Keratinocyte (primary cell): ENCODE data around the gene DCTD. TPM values are rescaled to one million over a fixed set of nuclear protein-coding genes. Genes with fewer than 3 reads are reported as not detected.

ENCODE experiments used
- DNase-seq: peaks from one replicate; pipeline ENCODE4 v3.0.0-alpha.2; 2011; ENCODE audit warnings: low read depth, missing footprints, low spot score
- FAIRE-seq: peaks from 2 replicates; lab custom pipeline; 2011; peaks lifted over from hg19 to GRCh38; lab: Jason Lieb, UNC
- H2AFZ ChIP-seq: 2 replicates; pipeline ENCODE4 v1.6.0; 2012; ENCODE audit warnings: low read length, control low read depth, inconsistent platforms; ENCODE audit not compliant: control insufficient read depth
- H3K27ac ChIP-seq: 2 replicates; pipeline ENCODE4 v1.5.1; 2011; ENCODE audit warnings: low read length; ENCODE audit not compliant: control insufficient read depth, insufficient read depth
- H3K27me3 ChIP-seq: 3 replicates; pipeline ENCODE4 v1.6.0; 2011; ENCODE audit warnings: low read length; ENCODE audit not compliant: control insufficient read depth, insufficient read depth; ENCODE audit errors: extremely low read depth
- H3K36me3 ChIP-seq, 2 experiments: 2 replicates in 1 of 2; 3 replicates in 1 of 2; pipeline ENCODE4 v1.5.1; 2011; ENCODE audit warnings: low read length in 2 of 2, mild to moderate bottlenecking in 1 of 2; ENCODE audit not compliant: control insufficient read depth in 2 of 2, insufficient read depth in 2 of 2; ENCODE audit errors: extremely low read depth in 1 of 2
- H3K4me1 ChIP-seq: 3 replicates; pipeline ENCODE4 v1.5.1; 2011; ENCODE audit warnings: low read length; ENCODE audit not compliant: control insufficient read depth, insufficient read depth; ENCODE audit errors: extremely low read depth
- H3K4me2 ChIP-seq: 3 replicates; pipeline ENCODE4 v1.6.0; 2011; ENCODE audit warnings: low read depth, low read length; ENCODE audit not compliant: control insufficient read depth, insufficient read depth; ENCODE audit errors: extremely low read depth
- H3K4me3 ChIP-seq, 3 experiments: fragments of 200-600 bp in 1 of 3; sonication (generic) in 1 of 3; 2 replicates in 2 of 3; 3 replicates in 1 of 3; pipeline ENCODE4 v1.5.1; 2011 to 2016; ENCODE audit warnings: low read length in 3 of 3, mild to moderate bottlenecking in 3 of 3, control low read depth in 2 of 3, inconsistent platforms in 1 of 3, low read depth in 1 of 3, mixed read lengths in 1 of 3, mixed run types in 1 of 3, moderate library complexity in 1 of 3; ENCODE audit not compliant: control insufficient read depth in 2 of 3, insufficient read depth in 2 of 3; ENCODE audit errors: extremely low read depth in 1 of 3
- H3K79me2 ChIP-seq: 2 replicates; pipeline ENCODE4 v1.6.0; 2012; ENCODE audit warnings: low read length; ENCODE audit not compliant: control insufficient read depth, insufficient read depth
- H3K9ac ChIP-seq: 3 replicates; pipeline ENCODE4 v1.6.0; 2011; ENCODE audit warnings: low read length; ENCODE audit not compliant: control insufficient read depth, insufficient read depth; ENCODE audit errors: extremely low read depth
- H3K9me1 ChIP-seq: 3 replicates; pipeline ENCODE4 v1.6.0; 2011; ENCODE audit warnings: low read length; ENCODE audit not compliant: control insufficient read depth, insufficient read depth; ENCODE audit errors: extremely low read depth
- H3K9me3 ChIP-seq: 2 replicates; pipeline ENCODE4 v1.5.1; 2012; ENCODE audit warnings: low read depth, low read length; ENCODE audit not compliant: control insufficient read depth
- H4K20me1 ChIP-seq: 3 replicates; pipeline ENCODE4 v1.6.0; 2011; ENCODE audit warnings: low read length; ENCODE audit not compliant: control insufficient read depth, insufficient read depth; ENCODE audit errors: extremely low read depth
- CTCF ChIP-seq, 3 experiments: IDR thresholded peaks in 1 of 3; conservative IDR thresholded peaks in 1 of 3; optimal IDR thresholded peaks in 1 of 3; 2 replicates in 2 of 3; 3 replicates in 1 of 3; pipeline versions ENCODE3 to v1.5.1; 2011; ENCODE audit warnings: low read length in 3 of 3, mild to moderate bottlenecking in 3 of 3, moderate library complexity in 2 of 3, control low read depth in 1 of 3, inconsistent platforms in 1 of 3; ENCODE audit not compliant: insufficient read depth in 2 of 3; ENCODE audit errors: extremely low read depth in 1 of 3
- EZH2 ChIP-seq: IDR thresholded peaks from one replicate; pipeline ENCODE4 v1.6.1; 2012; ENCODE audit warnings: inconsistent platforms, mild to moderate bottlenecking, low read length, moderate library complexity
- dilution Hi-C: fragments of 300-500 bp; cut with MboI; formaldehyde crosslinking; loops from one replicate; pipeline ENCODE4 v1.7.0; 2020; ENCODE audit warnings: low sequenced_read_pairs; ENCODE audit not compliant: extremely low pct_ligation_motif_present
- polyA plus RNA-seq, 5 experiments: library from polyadenylated mRNA; depleted of rRNA in 3 of 5; stranded (reverse) in 3 of 5; stranded (forward) in 1 of 5; unstranded in 1 of 5; fragments of >200 nt; gene quantifications; 1 replicate in 1 of 5; 2 replicates in 3 of 5; 3 replicates in 1 of 5; pipeline versions ENCODE4 v1.2.1 to v1.2.3, GENCODE V29; 2011 to 2012; ENCODE audit warnings: missing spikeins in 2 of 5, low read depth in 1 of 5, low replicate concordance in 1 of 5

The DCTD gene
- polyA plus RNA-seq, 1 donor (not counting 4 experiments of a cell fraction or from before 2014, with no cell fraction given), result 119 TPM

GRCh38 chr4:182895791-182896292 is 21.3 kb downstream of the DCTD start:
- H3K36me3 ChIP-seq, result peaks cover 8 to 25% of the 10 kb centered on the region in 2 experiments
- no peak for TF ChIP-seq EZH2
- H3K9me3 ChIP-seq, result no peaks in the 10 kb centered on the region
- H3K9ac ChIP-seq, result no peak overlapping the region
- H3K27ac ChIP-seq, result no peak overlapping the region
- no peak overlapping the region for H2AFZ ChIP-seq
- FAIRE-seq, result no peak
- H3K79me2 ChIP-seq, result no peaks in the 10 kb centered on the region
- dilution Hi-C loops, result no loop called here
- H3K4me3 ChIP-seq, result no peak overlapping the region
- no peaks in the 10 kb centered on the region for H3K9me1 ChIP-seq
- no peak overlapping the region for H3K4me2 ChIP-seq
- H3K4me1 ChIP-seq, result no peaks in the 10 kb centered on the region
- no peaks in the 10 kb centered on the region for H3K27me3 ChIP-seq
- DNase-seq, result no peak
- no peaks in the 10 kb centered on the region for H4K20me1 ChIP-seq

- Histone ChIP-seq H3K4me1 (no peaks in the 10 kb centered on the region), H3K4me3 (no peak overlapping the region), H3K4me2 (no peak overlapping the region), H4K20me1 (no peaks in the 10 kb centered on the region), H3K27me3 (no peaks in the 10 kb centered on the region), H3K79me2 (no peaks in the 10 kb centered on the region), H3K9me3 (no peaks in the 10 kb centered on the region), H3K9ac (no peak overlapping the region), H2AFZ (no peak overlapping the region), H3K9me1 (no peaks in the 10 kb centered on the region), H3K36me3 (peaks cover 14 to 30% of the 10 kb centered on the region in 2 experiments), H3K27ac (no peak overlapping the region)
- dilution Hi-C loops, result no loop called here
- FAIRE-seq (no peak), DNase-seq (no peak)
- TF ChIP-seq EZH2 (no peak), CTCF (optimal IDR thresholded peaks at IDR 0.05 in 1 of 3, IDR thresholded peaks at IDR 0.05 in 1 of 3, conservative IDR thresholded peaks at IDR 0.05 in 1 of 3; ENCODE audit: extremely low read depth in 1 of 3, insufficient read depth in 2 of 3, low read length in 3 of 3) (no peak)
These were observed 22.4 kb downstream of the DCTD start for GRCh38 chr4:182894681-182895275.
